PC-3 (cell line): ENCODE results near the gene OLIG2.

Source experiments
- CTCF ChIP-seq: fragments of 300-600 bp; sonication (generic); conservative IDR thresholded peaks from 2 replicates; pipeline ENCODE4 v1.5.1; 2017; ENCODE audit warnings: antibody characterized with exemption, low read depth, mild to moderate bottlenecking, low read length
- EZH2 ChIP-seq: fragments of 300-600 bp; sonication (generic); IDR thresholded peaks from one replicate; pipeline ENCODE4 v1.6.1; 2017; ENCODE audit warnings: antibody characterized with exemption, mild to moderate bottlenecking, low read length; ENCODE audit not compliant: unreplicated experiment
- EZH2phosphoT487 ChIP-seq: fragments of 300-600 bp; sonication (generic); IDR thresholded peaks from 2 replicates; pipeline ENCODE4 v1.6.1; 2018; ENCODE audit warnings: mild to moderate bottlenecking, antibody characterized with exemption, low read length, borderline replicate concordance

GRCh38 chr21:33041981-33042380, 16.2 kb downstream of the OLIG2 start:
- no peak for TF ChIP-seq CTCF
- TF ChIP-seq EZH2: no peak
- no peak for TF ChIP-seq EZH2phosphoT487
